Measurements from ENCODE around the gene LBH. TPM values are rescaled to one million over a fixed set of nuclear protein-coding genes. Genes with fewer than 3 reads are reported as not detected.

LBH gene
- total and polyA plus RNA-seq, 2 donors (not counting 3 experiments of a cell fraction or from before 2014, with no cell fraction given) = 5.3 to 5.5 TPM

GRCh38 chr2:30266051-30266621, 34.8 kb downstream of the LBH start:
- no peaks in the 10 kb centered on the region for H3K36me3 ChIP-seq (ENCODE audit: control insufficient read depth in 2 of 2, extremely low read depth in 1 of 2, insufficient read depth in 2 of 2, low read length in 2 of 2)
- POLR2A ChIA-PET = no interaction called here
- BruUV-seq (replicated peaks) = no TSS peak

More at GRCh38 chr2:30266051-30266621, 34.8 kb downstream of the LBH start:
- Histone ChIP-seq H3K9me3 (replicated peaks; ENCODE audit: control insufficient read depth, insufficient read depth, low read length) (no peaks in the 10 kb centered on the region), H4K20me1 (replicated peaks; ENCODE audit: control insufficient read depth, extremely low read depth, insufficient read depth, low read length) (no peaks in the 10 kb centered on the region), H3K4me2 (ENCODE audit: insufficient read depth, low read length) (no peak overlapping the region), H2AFZ (ENCODE audit: low read depth, low read length) (peak overlapping the region; percentile 77), H3K9me1 (replicated peaks; ENCODE audit: control insufficient read depth, extremely low read depth, insufficient read depth, low read length) (no peaks in the 10 kb centered on the region), H3K27me3 (ENCODE audit: control insufficient read depth in 2 of 2, insufficient read depth in 2 of 2, low read length in 2 of 2) (no peaks in the 10 kb centered on the region), H3K4me3 (replicated peaks in 1 of 3; ENCODE audit: insufficient read depth in 1 of 3, low read depth in 1 of 3, low read length in 3 of 3) (no peak overlapping the region), H3K9ac (replicated peaks; ENCODE audit: extremely low read depth, insufficient read depth, low read length) (no peak overlapping the region), H3K27ac (ENCODE audit: insufficient read depth, low read depth, low read length) (no peak overlapping the region), H3K79me2 (ENCODE audit: control insufficient read depth, insufficient read depth, low read length) (no peaks in the 10 kb centered on the region), H3K4me1 (ENCODE audit: control insufficient read depth, extremely low read depth, insufficient read depth, low read length) (peaks cover 10% of the 10 kb centered on the region)
- DNase-seq (ENCODE audit: low read depth, low spot score) (no peak), FAIRE-seq (peak; percentile 88)
- CTCF ChIA-PET = interaction anchor here (1.0 to 1.4 kb wide), 2 partner anchors 8 to 37 kb away, joined by 3 read pairs; no protein-coding TSS in a partner anchor
- intact Hi-C loops (cut with micrococcal nuclease) (no loop called here), dilution Hi-C loops (cut with MboI; ENCODE audit: extremely low pct_ligation_motif_present, low sequenced_read_pairs) (no loop called here)
- TF ChIP-seq POLR2AphosphoS5 (IDR thresholded peaks at IDR 0.05; ENCODE audit: insufficient read depth, low read depth, low read length) (no peak), MYC (IDR thresholded peaks at IDR 0.05; ENCODE audit: low read depth, low read length) (no peak), FOS (IDR thresholded peaks at IDR 0.05; ENCODE audit: borderline replicate concordance, insufficient read depth, low read length) (no peak), CTCF (IDR thresholded peaks at IDR 0.05; ENCODE audit: extremely low read depth in 1 of 2, insufficient read depth in 1 of 2, low read depth in 1 of 2, low read length in 2 of 2) (no peak), POLR2A (IDR thresholded peaks at IDR 0.05; ENCODE audit: low read depth, low read length) (no peak), JUN (IDR thresholded peaks at IDR 0.05; ENCODE audit: borderline replicate concordance, insufficient read depth, insufficient read length, low read depth) (no peak), EZH2 (IDR thresholded peaks at IDR 0.05; ENCODE audit: borderline replicate concordance, low read depth, low read length, severe bottlenecking) (no peak), GATA2 (IDR thresholded peaks at IDR 0.05; ENCODE audit: insufficient read depth, insufficient read length, low read depth, low read length) (no peak)
- TF ChIP-seq, protein P1, sequence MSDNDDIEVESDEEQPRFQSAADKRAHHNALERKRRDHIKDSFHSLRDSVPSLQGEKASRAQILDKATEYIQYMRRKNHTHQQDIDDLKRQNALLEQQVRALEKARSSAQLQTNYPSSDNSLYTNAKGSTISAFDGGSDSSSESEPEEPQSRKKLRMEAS (IDR thresholded peaks at IDR 0.05; ENCODE audit: insufficient read depth, insufficient read length) = no peak

Measured in endothelial cell of umbilical vein (primary cell).